ENCODE results near the gene NDP.
"Not testable (repeated sequence)": the region's sequence is repeated elsewhere in the genome, so short reads cannot be mapped to it uniquely, and the experiment has no call there.

NDP gene

DNA sequence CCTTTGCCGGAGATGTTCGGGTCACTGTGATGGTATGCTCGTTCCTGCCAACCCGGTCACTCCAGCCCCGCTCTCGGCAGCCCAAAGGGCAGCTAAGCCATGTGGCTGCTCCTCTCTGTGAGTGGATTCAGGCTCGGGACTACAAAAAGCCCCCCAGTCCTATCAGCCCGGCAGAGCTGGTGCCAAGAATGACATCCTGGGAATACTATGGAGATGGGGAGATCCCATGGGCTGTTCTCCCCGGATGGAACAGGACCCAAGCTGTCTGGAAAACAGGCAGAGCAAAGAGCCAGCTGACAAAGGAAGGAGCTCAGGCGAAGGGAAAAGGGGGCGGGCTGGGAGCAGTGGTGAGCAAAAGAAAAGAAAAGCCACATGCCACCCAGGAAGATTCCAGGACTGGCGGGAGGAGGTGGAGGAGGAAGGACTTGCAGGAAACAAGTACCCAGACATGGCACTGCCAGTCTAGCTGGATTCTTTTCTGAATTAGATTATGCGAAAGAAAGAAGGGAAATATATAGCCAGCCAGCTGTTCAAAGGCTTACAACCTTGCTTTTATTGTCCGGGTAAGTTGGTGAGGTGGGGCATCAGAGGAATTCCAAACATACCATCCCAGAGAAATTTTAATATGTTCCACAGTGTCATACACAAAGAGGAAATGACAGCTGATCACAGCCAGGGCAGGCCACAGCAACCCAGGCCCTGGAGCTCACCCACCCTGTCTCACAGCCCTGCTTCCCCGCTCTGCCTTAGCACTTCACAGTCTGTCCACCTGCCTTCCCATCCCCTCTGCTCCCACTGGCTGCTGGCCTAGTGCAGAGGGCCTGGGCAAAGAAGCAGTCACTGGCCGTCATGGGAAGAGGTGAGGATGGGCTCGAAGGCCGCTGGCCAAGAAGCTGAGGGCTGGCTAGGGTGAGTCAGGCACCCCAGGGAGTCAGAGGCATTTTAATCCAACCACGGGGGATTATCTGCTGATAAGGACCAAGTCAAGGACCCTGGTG, 3.4 kb downstream of the NDP start:
- DNase-seq: no peak

DNA sequence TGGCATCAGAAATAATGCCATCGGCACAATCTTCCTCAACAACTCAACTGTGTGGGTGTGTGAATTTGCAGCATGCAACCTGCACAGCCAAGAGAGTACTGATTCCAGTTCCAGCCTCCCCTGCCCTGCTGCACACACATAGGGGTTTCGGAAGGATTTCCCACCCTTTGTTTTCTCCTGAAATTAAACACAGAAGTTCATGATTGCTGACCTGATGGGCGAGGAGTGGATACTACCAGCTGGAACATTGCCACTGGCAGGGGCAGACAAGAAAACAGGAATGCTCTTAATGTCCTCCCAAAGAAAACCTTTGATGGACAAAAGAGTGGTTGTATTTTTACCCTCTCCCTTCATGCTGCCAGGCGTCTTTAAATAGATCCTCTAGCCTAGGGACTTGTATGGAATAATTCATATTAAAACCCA, 4.8 kb downstream of the NDP start:
- DNase-seq: no peak

DNA sequence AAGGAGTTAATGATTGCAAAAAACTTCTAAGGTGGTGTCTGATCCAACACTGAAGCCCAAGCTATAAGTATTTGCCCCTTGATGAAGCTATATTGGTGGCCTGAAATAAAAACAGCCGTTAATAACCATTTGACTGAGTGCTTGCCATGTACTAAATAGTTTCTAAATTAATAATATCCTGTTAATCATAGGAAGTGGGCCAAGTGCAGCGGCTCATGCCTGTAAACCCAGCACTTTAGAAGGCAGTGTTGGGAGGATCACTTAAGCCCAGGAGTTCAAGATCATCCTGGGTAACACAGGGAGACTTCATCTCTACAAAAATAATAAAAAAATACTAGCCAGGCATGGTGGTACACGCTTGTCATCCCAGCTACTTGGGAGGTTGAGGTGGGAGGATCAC, 8.3 kb downstream of the NDP start:
- no peak for DNase-seq

DNA sequence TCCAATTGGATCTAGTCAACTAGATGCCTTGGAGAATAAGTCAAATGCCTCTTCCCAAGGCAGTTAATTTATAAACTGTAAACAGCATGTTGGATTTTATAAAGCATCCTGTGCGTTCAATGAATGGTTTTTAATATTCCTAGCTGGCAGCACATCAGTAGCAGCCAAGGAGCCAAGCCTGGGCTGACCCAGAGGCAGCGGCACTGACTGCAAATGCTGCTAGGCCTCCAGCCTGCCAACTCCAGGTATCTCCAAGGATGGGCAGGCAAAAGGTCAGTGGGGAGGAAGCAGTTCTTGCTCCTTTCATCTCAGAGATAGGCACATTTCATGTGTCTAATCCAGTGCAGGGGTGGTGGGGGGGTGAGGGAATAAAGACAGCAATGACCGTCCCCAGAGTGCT, 9.5 kb downstream of the NDP start:
- no peak for DNase-seq

DNA sequence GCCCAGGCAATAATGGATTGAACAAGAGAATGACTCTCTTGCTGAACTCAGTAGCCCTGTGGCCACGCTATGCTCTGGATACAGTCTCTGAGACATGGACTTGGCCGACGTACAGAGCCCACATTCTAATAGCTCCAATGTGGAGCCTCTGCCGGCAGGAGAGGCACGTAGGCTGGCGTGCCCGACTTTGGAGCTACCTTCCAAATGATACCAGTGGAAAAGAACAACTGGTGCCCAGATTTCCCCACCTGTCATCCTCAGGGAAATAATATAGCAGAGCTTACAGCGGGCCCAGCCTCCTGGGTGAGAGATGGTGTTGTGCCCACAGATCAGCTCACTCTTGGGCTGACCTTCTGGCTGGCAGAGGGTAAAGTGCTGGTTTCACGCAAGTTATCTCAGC, 10.6 kb downstream of the NDP start:
- DNase-seq: no peak

DNA sequence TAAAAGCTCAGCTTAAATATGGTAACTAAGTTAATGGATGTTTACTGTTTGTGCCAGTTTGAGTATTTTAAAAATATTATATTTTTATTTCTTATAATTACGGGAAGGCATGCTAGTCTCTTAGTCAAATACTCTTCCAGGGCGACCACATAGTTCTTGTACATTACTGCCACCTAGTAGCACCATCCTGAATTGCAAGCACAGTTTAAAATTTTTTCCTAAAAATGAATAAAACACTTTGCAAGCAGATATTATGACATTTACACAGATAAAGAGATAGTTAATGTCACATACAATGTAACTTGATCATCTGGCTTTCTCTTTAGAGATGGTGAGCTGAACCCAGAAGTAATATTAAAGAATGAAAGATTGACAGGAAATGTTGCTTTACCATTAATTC, 11.5 kb downstream of the NDP start:
- no peak for DNase-seq

DNA sequence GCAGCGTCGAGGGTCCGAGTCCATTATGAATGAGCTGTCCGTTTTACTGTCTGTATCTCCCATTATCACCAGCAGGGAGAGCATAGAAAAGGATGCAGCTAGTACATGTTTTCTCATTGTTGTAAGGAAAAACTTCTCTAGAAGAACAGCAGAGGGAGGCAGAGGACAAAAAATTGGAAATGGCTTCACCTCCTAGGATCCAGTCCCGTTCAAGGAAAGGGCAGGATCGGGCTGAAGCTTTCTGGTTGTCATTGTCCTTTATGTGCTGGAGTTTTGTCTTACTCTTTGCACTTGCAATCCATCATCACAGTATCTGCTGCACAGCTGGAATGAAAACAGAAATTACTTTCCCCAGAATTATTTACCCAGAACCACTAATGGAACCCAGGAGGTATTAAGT, 14.7 kb downstream of the NDP start:
- DNase-seq: no peak

DNA sequence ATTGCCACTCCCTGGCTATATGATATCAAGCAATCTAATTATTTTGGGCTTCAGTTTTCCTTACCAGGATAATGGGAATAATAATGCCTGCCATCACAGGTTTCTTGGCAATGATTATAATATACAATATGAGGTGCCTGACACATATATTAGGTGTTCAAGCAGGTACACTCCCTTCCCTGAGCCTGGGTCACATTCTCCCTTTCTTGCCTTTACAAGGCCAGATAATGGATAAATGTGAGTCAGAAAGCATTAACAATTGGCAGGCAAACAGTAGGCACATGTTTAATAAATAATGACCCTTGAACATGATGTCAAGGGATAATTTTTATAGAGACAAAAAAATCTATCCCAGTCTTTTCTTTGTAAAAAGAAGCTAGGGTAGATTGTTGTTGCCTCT, 17.2 kb downstream of the NDP start:
- no peak for DNase-seq

DNA sequence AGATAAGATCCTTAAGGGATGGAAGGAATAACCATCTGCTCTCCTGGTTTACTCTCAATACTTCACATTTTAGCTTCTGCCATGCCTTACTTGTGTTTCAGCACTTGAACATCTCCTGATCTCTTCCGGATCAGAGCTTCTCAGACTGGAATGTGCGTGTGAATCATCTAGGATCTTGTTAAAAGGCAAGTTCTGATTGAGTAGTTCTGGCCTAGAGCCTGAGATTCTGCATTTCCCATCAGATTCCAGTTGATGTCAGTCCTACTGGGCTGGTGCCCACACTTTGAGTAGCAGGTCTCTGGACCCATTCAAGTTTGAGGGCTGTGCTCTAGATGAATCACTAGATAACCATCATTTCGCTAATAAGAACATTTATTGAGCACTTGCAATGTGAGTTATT, 20.0 kb downstream of the NDP start:
- no peak for DNase-seq

DNA sequence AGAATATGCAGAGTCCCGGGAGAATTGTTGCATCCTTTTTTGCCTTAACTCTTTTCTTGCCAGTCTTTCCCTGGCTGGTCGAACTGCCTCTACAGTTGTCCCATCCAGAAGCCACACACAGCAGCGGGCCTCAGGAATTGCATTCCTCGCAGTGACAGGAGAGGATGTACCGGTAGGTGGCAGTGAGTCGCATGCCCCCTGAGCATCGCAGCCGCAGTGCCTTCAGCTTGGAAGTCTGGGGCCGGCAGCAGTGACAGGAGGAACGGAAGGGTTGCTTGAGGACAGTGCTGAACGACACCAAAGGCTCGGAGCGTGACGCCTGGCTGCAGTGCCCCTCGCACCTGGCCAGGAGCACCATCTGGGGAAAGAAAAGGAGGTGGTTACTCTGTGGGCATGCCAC, 23.5 kb downstream of the NDP start:
- DNase-seq: peak; percentile 19 to 23

DNA sequence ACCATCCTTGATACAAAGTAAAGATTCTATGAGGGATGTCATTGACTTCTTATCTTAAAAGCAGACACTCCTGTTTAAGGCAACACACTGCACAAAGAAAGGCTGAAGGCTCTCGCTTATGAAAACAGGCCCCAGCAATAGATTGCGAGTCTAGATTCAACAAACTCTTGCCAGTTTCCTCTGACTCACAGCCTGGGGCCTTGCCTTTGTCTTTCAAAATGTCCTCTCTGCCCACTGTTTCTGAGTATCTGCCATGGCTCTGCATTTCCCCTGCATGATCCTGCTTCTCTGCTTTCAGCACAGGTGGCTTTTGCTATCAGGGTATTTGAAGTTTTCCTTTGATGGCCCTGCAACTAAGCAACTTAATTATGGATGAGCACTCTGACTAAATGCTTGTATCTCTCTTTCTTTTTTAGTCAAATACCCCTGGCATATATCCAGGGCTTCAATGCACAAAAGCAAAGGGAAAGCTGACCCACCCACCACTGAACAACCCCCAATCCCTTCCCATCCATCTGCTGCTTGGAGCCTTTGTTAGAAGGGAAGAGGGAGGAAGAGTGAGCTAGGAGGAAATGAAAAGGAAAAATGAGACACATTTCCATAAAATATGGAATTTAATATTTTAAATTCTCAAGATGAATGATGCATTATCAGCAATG, 32.2 kb downstream of the NDP start:
- no peak for DNase-seq

DNA sequence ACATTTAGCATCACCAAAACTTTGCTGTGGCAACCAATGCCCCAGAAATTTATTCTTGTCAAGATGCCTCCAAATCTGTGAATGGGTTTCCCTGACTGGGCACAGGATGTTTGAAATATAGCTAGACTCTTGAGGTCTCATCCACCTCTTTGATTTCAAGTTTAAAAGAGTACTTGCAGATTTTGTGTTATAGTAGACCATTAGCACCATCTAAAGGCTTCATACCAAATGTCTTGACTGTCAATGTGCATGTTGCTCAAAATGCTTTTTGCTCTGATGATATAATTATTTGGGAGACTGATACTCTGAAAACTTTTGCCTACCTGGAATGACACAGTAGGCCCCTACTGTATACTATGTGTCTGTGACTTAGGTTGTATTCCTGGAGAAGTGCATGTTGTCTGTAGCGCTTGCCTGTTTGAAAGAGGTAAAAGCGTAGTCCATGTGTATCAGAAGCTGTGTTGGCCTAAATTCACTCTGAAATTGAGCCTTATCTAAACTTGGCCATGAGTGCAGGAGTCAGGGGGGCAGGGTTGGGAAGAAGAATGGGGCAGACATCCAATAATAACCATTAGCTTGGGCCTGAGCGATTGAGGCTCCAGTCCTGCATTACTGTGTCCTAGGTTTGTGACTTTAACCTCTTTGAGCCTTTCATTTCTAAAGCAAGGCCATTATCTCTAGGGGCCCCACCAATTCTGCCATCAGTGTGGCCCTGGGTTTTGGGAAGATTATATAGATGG, 33.8 kb downstream of the NDP start:
- DNase-seq: no peak

DNA sequence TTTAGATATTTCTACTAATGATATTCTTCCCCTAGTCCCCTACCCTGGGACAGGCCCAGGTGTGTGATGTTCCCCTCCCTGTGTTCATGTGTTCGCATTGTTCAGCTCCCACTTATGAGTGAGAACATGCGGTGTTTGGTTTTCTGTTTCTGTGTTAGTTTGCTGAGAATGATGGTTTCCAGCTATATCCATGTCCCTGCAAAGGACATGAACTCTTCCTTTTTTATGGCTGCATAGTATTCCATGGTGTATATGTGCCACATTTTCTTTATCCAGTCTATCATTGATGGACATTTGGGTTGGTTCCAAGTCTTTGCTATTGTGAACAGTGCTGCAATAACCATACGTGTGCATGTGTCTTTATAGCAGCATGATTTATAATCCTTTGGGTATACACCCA, 51.2 kb downstream of the NDP start:
- DNase-seq: not testable (repeated sequence)

DNA sequence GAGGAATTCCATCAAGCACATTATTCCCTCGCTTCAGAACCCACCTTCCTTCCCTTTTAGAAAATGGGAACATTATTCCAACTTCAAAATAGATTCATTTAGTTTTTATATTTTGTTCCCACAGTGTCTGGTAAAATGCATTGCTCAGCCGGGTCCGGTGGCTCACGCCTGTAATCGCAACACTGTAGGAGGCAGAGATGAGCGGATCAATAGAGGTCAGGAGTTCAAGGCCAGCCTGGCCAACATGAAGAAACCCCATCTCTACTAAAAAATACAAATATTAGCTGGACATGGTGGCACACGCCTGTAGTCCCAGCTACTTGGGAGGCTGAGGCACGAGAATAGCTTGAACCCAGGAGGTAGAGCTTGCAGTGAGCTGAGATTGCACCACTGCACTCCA, 62.4 kb downstream of the NDP start:
- not testable (repeated sequence) for DNase-seq

DNA sequence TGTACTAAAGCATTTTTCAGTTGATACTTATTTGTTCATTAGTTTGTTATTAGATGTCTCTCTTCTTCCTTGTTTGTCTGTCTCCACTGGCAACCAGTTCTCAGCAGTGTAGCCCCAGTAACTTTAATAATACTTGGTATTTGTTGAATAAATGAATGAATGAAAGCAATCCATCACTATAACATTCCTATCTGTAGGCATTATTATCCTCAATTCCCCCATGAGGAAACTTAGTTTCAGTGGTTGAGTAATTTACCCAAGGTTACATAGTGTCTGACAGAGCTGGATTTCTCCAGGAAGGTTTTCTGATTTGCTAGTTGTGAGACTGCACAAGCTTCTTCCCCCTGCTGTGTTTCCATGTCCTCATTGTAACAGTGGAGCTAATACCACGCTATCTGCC, 63.2 kb downstream of the NDP start:
- no peak for DNase-seq

DNA sequence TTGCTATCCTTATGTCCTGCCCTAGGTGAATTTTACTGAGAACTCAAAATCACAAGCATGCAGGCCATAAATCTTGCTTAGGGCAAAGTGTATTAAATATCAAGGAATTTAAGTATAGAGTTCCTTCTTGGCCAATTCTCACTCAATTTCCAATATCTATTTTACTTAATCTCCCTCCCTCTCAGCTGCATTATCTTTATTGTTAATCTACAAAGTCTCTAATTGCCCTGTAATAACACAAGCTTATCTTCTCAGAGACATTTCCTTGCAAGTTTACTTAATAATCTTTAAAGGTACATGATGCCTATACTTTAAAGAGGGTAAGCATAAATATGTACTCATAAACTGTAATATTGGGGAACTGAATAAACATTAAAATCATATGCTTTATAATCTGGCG, 64.0 kb downstream of the NDP start:
- DNase-seq: no peak

DNA sequence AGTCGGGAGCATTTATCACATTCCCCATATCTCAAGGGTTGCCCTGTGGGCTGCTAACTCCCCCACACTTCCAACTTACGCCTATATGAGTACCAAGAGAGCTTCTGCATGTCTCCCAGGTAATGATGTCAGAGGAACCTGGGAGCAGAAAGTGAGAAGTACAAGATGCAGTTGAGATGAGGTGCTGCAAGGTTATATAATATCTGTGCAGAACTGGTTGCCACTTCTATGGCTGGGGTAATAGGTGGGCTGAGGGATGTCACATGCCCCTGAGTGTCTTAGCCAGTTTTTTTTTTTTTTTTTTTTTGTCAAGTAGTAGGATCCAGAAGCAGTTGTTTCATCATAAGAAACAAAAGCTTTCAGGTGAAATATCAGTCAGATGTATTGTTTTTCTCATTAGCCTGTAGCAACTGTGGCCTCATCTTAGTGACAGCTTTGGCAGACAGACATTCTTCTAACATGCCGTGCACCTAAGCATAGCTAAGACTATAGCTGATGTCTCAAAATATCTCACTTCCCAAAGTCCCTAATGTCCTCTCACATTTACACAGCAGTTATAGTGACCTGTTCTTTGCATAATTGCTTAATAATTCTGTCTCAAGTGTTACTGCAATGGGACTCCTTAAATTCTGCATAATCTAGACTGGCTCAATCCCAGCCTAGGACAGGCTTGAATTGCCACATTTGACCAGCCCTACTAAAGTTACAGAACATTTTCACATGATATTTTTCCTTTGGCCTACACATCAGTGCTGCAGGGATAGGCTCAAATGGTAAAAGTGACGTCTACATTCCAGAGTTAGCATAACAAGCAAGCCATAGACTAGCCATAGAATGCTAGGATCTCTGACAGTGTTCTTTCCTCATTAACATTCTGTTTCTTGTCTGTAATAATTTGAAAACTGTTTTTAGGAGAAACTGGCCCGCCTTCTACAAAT, 73.0 kb downstream of the NDP start:
- no peak for DNase-seq
